Mesothelial cell of epicardium (in vitro differentiated cells): Measurements from ENCODE around the gene SCFD2. TPM values are rescaled to one million over a fixed set of nuclear protein-coding genes. Genes with fewer than 3 reads are reported as not detected.

Experiments
- DNase-seq, 2 experiments: peaks; one replicate each; pipeline ENCODE4 v3.0.0; 2021; ENCODE audit warnings: low spot score in 2 of 2; ENCODE audit not compliant: unreplicated experiment in 2 of 2
- H3K27ac Mint-ChIP-seq: 2 replicates; pipeline ENCODE4 v1.8.0; 2021; ENCODE audit warnings: mixed read lengths
- H3K27me3 Mint-ChIP-seq: 2 replicates; pipeline ENCODE4 v1.8.0; 2021; ENCODE audit warnings: low read depth, mixed read lengths
- H3K36me3 Mint-ChIP-seq: 2 replicates; pipeline ENCODE4 v1.8.0; 2021; ENCODE audit warnings: mixed read lengths
- H3K4me1 Mint-ChIP-seq: 2 replicates; pipeline ENCODE4 v1.8.0; 2021; ENCODE audit warnings: mixed read lengths
- H3K4me3 Mint-ChIP-seq: 2 replicates; pipeline ENCODE4 v1.8.0; 2021; ENCODE audit warnings: mild to moderate bottlenecking, moderate library complexity, mixed read lengths
- H3K9me3 Mint-ChIP-seq: 2 replicates; pipeline ENCODE4 v1.8.0; 2021; ENCODE audit warnings: mixed read lengths
- CTCF ChIP-seq: fragments of 200-600 bp; sonication (generic); IDR thresholded peaks from one replicate; pipeline ENCODE4 v1.5.0; 2021; ENCODE audit warnings: antibody characterized with exemption; ENCODE audit not compliant: unreplicated experiment
- total RNA-seq: library from RNA; stranded (reverse); gene quantifications from 3 replicates; pipeline ENCODE4 v1.2.1, GENCODE V29; 2021

SCFD2 gene
- total RNA-seq, 1 donor from 2014 or later = 15.6 TPM

GRCh38 chr4:53103481-53103880 is 262.4 kb downstream of the SCFD2 start:
- DNase-seq = no peak
- Mint-ChIP-seq H3K27ac (no peak overlapping the region), H3K4me3 (no peak overlapping the region), H3K9me3 (peaks cover 28% of the 10 kb centered on the region), H3K36me3 (peaks cover 5% of the 10 kb centered on the region), H3K27me3 (no peaks in the 10 kb centered on the region), H3K4me1 (peaks cover 8% of the 10 kb centered on the region)
- no peak for TF ChIP-seq CTCF

GRCh38 chr4:53101191-53101581 is 264.7 kb downstream of the SCFD2 start:
- H3K4me3 Mint-ChIP-seq = no peak overlapping the region
- no peak for DNase-seq
- H3K27me3 Mint-ChIP-seq = no peaks in the 10 kb centered on the region
- H3K4me1 Mint-ChIP-seq = peaks cover 8% of the 10 kb centered on the region
- peaks cover 5% of the 10 kb centered on the region for H3K36me3 Mint-ChIP-seq
- no peak for TF ChIP-seq CTCF
- H3K9me3 Mint-ChIP-seq = peaks cover 12% of the 10 kb centered on the region
- peak overlapping the region; percentile 27 for H3K27ac Mint-ChIP-seq

GRCh38 chr4:53100501-53101190 is 265.2 kb downstream of the SCFD2 start:
- DNase-seq = no peak
- no peaks in the 10 kb centered on the region for H3K27me3 Mint-ChIP-seq
- no peak for TF ChIP-seq CTCF
- H3K36me3 Mint-ChIP-seq = peaks cover 5% of the 10 kb centered on the region
- peak overlapping the region; percentile 15 for H3K27ac Mint-ChIP-seq
- H3K4me3 Mint-ChIP-seq = no peak overlapping the region
- peaks cover 12% of the 10 kb centered on the region for H3K9me3 Mint-ChIP-seq
- peaks cover 8% of the 10 kb centered on the region for H3K4me1 Mint-ChIP-seq

- Mint-ChIP-seq H3K9me3 (peaks cover 22% of the 10 kb centered on the region), H3K4me1 (peaks cover 8% of the 10 kb centered on the region), H3K27ac (no peak overlapping the region), H3K36me3 (peaks cover 5% of the 10 kb centered on the region), H3K4me3 (no peak overlapping the region), H3K27me3 (no peaks in the 10 kb centered on the region)
- TF ChIP-seq CTCF = no peak
- DNase-seq = no peak
Observed at GRCh38 chr4:53098681-53099121, 267.2 kb downstream of the SCFD2 start.

- no peak overlapping the region for H3K27ac Mint-ChIP-seq
- H3K4me3 Mint-ChIP-seq = no peak overlapping the region
- H3K9me3 Mint-ChIP-seq = peaks cover 18% of the 10 kb centered on the region
- DNase-seq = no peak
- no peak for TF ChIP-seq CTCF
- H3K4me1 Mint-ChIP-seq = peaks cover 9% of the 10 kb centered on the region
- H3K36me3 Mint-ChIP-seq = peaks cover 5% of the 10 kb centered on the region
- no peaks in the 10 kb centered on the region for H3K27me3 Mint-ChIP-seq
Observed at GRCh38 chr4:53094040-53094439, 271.8 kb downstream of the SCFD2 start.
